HG02852 (cell line): ENCODE results near the gene BLM.
A peak's percentile ranks its signal among the peaks of the same experiment; 100 is the strongest.
"Not testable (repeated sequence)": the region's sequence is repeated elsewhere in the genome, so short reads cannot be mapped to it uniquely, and the experiment has no call there.

Experiments used
- ATAC-seq: cut with Tn5 transposase; IDR thresholded peaks from one replicate; pipeline ENCODE4 v1.9.1; 2021; ENCODE audit warnings: mild to moderate bottlenecking, moderate library complexity; ENCODE audit not compliant: unreplicated experiment

Gene BLM

GRCh38 chr15:90716976-90717821, at the start of gene BLM:
Gene BLM, plus strand, starts transcription at chr15:90717346. Its CDS starts 30,047 bp downstream, at chr15:90747393.
- ATAC-seq: peak; percentile 98

GRCh38 chr15:90667755-90668345, 49.3 kb upstream of the BLM start:
- not testable (repeated sequence) for ATAC-seq

GRCh38 chr15:90670631-90671030, 46.5 kb upstream of the BLM start:
- not testable (repeated sequence) for ATAC-seq

GRCh38 chr15:90671216-90671615, 45.9 kb upstream of the BLM start:
- ATAC-seq: no peak

- ATAC-seq: not testable (repeated sequence)
Observed at GRCh38 chr15:90673357-90673756, 43.8 kb upstream of the BLM start.

GRCh38 chr15:90674476-90674875, 42.7 kb upstream of the BLM start:
- no peak for ATAC-seq

GRCh38 chr15:90675464-90675863, 41.7 kb upstream of the BLM start:
- no peak for ATAC-seq

GRCh38 chr15:90677807-90678790, 39.0 kb upstream of the BLM start:
- ATAC-seq: no peak

GRCh38 chr15:90679959-90680358, 37.2 kb upstream of the BLM start:
- no peak for ATAC-seq

- no peak for ATAC-seq
Observed at GRCh38 chr15:90680371-90680935, 36.7 kb upstream of the BLM start.

GRCh38 chr15:90681056-90681455, 36.1 kb upstream of the BLM start:
- no peak for ATAC-seq

GRCh38 chr15:90681480-90681879, 35.7 kb upstream of the BLM start:
- ATAC-seq: no peak

- ATAC-seq: no peak
Observed at GRCh38 chr15:90683371-90683770, 33.8 kb upstream of the BLM start.

- no peak for ATAC-seq
Observed at GRCh38 chr15:90683876-90684275, 33.3 kb upstream of the BLM start.

GRCh38 chr15:90684281-90684680, 32.9 kb upstream of the BLM start:
- no peak for ATAC-seq

- ATAC-seq: peak; percentile 27
Observed at GRCh38 chr15:90685591-90686434, 31.3 kb upstream of the BLM start.

- peak; percentile 81 for ATAC-seq
Observed at GRCh38 chr15:90686435-90687218, 30.5 kb upstream of the BLM start.

- ATAC-seq: not testable (repeated sequence)
Observed at GRCh38 chr15:90689326-90689961, 27.7 kb upstream of the BLM start.

- ATAC-seq: no peak
Observed at GRCh38 chr15:90690585-90690984, 26.6 kb upstream of the BLM start.
